Stimulated activated CD4-positive, alpha-beta T cell treated with anti-CD3 and anti-CD28 coated beads, Interleukin-1b, Interleukin-23, amount 100 ng/mL, for 48 hours (primary cell): ENCODE measurements around the gene EXOC6B.
"Not testable (repeated sequence)": the region's sequence is repeated elsewhere in the genome, so short reads cannot be mapped to it uniquely, and the experiment has no call there.

Experiments used
- DNase-seq: peaks from one replicate; pipeline ENCODE4 v3.0.0-alpha.2; 2020

The EXOC6B gene

DNA sequence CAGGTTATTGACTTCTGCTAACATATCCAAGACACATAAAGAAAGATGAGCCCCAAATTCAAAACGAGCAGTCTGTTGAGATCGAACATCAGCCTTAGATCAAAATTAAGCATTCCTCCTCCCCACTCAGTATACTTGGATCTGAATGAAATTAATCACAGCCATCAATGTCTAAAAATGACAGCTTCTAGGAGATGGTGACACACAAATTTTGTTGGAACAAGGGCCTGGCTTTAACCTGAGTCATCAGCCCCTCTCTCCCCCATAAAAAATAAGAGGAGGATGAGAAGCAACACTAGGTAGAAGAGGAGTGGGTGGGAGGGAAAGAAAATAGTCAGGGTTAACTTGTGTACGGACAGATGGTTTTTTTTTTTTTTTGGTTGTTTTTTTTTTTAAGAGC is 223.1 kb downstream of the EXOC6B start:
- DNase-seq = no peak

DNA sequence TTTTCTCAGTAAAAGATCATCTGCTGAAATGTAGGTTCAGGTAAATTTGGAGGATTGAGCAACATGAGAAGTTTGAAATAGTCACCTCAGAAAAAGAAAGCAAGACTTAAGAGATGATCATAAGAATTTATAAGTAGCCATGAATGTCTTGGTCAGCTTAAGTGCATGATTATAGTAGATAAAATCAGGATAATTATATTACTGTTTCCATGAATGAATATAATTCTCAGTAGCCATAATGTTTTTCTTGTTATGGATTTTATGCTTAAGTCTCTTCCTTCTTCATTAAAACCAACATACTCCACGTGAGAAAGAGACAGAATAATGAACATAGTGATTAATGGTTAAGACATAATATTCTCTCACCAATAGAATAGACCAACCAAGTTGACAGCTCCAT is 223.7 kb downstream of the EXOC6B start:
- no peak for DNase-seq

DNA sequence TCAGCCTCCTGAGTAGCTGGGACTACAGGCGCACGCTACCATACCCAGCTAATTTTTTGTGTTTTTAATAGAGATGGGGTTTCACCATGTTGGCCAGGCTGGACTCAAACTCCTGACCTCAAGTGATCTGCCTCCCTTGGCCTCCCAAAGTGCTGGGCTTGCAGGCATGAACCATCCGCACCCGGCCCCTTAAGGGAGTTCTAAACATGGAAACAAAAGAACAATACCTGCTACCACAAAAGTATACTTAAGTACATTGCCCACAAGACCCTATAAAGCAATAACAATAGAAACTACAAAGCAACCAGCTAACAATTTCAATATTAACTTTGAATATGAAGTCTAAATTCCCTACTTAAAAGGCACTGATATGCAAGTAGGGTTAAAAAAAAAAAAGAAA is 242.0 kb downstream of the EXOC6B start:
- DNase-seq = not testable (repeated sequence)

DNA sequence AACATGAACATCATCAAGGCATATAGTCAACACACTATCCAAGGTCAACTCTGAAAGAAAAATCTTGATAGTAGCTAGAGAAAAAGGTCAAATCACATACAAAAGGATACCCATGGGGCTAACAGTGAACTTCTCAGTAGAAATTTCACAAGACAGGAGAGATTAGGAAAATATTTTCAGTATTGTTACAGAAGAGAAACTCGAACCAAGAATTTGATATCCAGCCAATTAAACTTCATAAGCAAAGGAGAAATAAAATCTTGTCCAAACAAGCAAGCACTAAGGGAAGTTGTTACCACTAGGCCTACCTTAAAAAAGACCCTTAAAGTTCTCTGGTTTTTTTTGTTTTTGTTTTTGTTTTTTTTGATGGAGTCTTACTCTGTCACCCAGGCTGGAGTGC is 242.5 kb downstream of the EXOC6B start:
- no peak for DNase-seq

DNA sequence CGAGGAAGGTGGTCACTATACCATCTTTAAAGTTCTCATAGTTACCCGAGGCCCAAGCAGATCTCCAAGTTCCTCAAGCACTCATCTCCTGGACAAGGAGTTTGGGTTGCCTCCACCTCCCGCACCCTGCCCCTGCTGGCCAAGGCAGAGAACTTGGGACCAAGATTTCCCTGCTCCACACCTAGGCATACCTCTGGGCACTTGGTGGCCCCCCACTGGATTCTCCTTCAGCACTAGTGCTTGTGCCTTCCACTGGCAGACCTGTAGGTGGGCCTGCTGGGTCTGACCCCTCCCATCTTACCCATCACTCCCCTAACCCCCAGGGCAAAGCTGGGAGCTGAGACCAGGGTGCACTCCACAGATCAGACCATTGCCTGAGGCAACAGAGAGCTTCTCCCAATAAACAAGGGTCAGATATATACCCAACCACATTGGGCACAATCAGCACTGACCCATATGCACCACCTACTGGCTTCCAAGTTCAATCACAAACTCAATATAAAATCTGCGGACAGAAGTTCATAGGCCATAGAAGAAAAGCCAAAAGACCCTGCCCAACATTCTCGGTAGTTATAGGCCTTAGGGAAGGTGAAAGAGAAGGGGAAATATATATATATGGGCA is 244.2 kb downstream of the EXOC6B start:
- no peak for DNase-seq

DNA sequence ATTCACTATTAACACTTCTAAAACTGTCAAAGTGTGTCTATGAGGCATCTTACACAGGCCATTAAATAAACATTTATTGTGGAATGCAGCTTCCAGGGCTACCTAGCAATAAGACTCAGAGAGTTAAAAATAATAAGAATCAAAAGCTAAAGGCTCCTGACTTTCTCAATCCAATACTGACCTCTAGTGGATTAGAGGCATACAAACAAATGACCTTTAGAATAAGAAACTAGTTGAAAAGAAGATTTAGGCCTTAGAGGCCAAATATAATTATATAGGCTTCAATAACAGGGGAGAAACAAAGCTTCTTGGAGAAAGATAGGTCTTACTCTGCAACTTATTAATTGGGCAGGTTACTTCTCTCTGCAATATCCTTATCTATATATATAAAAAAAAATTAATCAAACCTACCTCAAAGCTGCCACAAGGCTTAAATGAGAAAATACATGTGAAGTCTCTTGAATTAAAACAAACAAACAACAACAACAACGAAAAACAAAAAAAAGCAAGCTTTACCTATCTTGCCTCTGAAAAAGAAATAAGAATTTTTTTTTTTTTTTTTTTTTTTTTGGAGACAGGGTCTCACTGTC is 246.1 kb downstream of the EXOC6B start:
- DNase-seq = no peak

DNA sequence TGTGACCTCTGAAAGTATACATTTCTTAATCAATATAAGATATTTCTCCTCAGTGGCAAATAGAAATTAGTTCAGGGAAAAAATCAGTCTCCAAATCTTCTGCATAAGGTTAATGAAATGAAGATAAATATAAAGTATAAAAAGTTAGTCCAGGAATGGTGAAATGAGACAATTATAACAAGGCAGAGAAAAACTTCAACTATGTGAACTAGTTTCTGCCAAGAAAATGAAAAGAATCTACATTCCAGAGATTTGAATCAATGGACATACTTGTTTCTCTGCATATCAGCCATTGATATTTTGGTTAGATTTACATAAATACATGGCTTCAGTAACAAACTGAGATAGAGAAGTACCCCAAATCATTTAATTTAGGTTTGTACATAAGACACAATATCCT is 249.0 kb downstream of the EXOC6B start:
- no peak for DNase-seq

DNA sequence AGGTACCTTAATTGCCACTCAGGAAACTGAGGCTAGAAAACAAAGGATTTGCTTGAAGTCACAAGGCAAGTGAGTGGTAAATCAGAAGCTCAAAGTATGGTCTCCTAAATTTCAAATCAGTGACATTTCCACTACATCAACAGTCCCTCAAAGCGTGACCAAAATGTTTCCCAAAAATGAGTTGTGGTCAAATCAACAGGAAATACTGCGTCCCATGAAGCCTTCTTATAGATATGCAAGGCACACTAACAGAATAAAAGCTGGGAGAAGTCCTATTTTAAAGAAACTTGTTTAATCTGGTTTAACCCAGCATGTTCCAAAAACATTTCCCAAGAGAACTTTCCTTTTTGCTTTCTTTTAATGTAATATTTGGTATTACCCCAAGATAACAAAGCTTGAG is 249.4 kb downstream of the EXOC6B start:
- no peak for DNase-seq

DNA sequence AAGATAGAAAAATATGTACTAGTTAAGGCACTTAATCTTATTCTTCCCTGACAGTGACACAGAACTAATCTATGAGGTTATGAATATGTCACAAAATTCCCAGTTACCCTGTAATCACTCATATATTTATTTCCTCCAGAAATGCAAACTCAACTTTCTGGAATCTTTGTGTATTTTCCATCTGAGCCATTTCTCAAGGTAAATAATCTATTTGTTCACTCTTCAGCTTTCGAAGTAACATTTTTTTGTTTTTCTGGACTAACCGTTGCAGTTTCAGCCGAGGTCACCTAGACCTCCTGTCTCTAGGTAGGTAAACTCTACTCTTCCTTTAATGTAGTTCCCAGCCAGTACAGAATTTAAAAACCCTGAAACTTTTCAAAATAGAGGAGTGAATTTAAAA is 250.9 kb downstream of the EXOC6B start:
- no peak for DNase-seq

DNA sequence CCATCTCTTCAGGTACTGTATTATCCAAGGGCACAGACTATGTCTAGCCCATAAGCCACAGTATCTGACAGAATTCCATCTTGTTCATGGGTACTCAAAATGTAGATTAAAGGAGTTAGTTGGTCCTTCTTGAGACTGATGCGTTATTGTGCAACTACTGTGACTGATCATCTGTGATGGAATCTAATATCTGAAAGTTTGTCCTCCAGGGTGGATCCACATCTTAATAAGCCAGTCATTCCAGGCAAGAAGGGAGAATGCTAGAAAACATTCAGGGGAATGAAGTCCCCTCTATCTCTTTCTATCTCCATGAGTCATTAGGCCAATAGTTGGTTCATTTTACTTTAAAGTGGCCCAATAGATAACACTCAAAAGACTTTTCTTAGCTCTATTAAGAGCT is 252.6 kb downstream of the EXOC6B start:
- DNase-seq = no peak

DNA sequence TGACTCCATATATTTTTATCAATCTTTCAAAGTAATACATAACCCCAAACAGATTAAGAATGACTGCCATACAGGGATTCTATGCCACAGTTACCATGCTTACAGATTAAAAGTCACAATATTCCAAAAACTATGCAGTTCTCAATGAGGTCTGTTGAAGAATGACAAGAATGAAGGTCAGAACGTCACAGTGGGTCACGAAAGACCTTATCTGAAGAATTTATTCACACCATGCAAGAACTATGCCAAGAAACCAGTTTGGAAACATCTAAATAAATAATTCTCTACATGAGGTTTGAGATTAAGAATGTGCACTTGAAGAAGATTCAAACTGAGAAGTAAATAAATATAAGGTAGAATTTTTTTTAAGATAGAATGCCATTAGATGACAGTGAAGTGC is 253.3 kb downstream of the EXOC6B start:
- no peak for DNase-seq

DNA sequence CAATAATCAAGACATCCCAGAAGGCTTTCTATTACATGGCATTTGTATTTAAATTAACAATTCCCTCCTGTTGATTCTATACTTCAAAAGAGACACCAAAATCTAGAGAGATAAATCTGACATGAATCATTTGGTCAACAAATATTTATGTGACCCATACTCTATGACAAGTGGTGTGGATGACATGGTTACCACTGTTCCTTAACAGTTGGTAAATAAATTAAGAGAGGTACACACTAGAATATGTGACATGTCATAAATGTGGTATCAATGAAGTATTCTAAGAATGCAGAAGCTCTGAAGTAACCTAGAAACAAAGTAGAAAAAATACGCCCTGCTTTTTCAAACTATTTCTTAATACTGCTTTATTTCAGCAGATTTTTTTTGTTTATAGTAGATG is 255.4 kb downstream of the EXOC6B start:
- no peak for DNase-seq

DNA sequence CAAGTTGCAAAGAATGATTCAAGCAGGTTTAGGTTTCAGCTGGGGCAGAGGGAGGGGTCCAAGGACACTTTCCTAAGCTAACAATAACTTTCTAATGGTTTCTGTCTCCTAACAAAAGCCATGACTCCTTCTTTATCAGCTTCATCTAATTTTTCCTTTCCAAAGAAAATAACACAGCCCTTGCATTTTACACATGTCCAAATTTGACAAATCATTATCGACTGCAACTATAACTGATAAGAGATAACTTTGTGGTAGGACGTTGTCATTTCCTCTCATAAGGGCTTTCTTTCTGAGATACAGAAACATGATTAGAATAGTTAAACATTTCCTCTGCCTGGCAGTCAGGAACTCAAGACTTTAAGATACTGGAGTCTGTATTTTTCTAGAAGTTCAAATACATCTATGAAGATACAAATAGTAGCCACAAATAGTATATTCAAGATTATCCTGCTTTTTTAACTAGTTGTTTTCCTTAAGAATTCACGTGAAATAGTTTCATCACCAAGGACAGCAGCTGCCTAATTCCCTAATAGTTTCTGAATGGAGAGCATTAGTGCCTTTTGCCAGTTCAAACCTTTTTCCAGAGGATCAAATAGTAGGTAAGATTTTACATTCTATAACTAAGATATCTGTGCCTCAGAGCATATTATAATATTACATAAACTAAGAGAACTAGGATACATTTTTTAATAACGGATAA is 263.2 kb downstream of the EXOC6B start:
- no peak for DNase-seq

DNA sequence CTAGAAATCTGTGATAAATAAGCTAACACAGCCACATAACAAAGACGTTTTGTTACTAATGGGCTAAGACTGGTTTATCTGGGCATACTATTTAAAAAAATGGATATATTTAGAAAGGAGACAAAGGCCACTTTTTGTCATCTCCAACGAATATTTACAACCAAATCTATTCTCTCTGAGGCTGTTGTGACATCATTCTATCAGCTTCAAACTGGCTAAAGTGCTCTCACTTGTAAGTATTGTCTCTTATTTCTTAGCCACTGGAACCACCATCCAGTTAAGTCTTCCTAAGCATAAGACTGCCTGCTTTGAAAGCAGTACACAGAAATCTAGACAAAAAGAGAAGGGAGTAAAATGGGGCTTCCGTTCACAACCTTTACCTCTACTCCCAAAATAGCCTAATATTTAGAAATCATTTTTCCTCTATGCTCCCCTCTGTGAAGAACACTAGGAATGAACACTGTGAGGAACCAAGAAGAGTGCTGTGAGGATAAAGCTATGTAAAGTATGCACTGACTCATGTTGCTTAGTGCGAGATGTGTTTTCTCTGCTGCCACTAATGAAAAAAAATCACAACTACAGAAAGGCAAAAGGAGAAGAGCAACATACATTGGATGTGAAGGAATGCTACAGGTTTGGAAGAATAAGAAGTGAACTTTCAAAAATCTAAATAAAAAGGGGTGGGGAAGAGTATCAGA is 264.1 kb downstream of the EXOC6B start:
- no peak for DNase-seq

DNA sequence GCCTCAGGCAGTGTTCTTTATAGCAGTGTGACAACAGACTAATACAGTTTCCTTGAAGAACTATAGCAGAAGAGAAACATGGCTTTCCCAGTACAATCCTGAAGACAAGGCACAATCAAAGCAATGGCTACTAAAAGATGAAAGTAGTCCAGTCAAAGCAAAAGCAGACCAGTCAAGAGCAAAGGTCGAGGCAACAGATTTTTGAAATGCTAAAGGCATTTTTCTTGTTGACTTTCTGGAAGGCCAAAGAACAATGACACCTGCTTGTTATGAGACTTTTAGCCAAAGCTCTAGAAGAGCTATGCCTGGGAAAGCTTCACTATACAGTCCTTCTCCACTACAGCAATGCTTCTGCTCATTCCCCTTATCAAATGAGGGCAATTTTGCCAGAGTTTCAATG is 269.9 kb downstream of the EXOC6B start:
- no peak for DNase-seq

DNA sequence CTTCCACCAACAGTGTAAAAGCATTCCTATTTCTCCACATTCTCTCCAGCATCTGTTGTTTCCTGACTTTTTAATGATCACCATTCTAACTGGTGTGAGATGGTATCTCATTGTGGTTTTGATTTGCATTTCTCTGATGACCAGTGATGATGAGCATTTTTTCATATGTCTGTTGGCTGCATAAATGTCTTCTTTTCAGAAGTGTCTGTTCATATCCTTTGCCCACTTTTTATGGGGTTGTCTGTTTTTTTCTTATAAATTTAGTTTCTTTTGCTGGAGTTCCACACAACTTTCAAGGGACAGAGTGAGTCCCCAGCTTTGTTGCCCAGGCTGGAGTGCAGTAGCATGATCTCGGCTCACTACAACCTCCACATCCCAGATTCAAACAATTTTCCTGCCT is 270.5 kb downstream of the EXOC6B start:
- DNase-seq = not testable (repeated sequence)

DNA sequence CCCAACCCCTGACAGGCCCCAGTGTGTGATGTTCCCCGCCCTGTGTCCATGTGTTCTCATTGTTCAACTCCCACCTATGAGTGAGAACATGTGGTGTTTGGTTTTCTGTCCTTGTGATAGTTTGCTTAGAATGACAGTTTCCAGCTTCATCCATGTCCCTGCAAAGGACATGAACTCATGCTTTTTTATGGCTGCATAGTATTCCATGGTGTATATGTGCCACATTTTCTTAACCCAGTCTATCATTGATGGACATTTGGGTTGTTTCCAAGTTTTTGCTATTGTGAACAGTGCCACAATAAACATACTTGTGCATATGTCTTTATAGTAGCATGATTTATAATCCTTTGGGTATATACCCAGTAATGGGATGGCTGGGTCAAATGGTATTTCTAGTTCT is 270.9 kb downstream of the EXOC6B start:
- DNase-seq = not testable (repeated sequence)

DNA sequence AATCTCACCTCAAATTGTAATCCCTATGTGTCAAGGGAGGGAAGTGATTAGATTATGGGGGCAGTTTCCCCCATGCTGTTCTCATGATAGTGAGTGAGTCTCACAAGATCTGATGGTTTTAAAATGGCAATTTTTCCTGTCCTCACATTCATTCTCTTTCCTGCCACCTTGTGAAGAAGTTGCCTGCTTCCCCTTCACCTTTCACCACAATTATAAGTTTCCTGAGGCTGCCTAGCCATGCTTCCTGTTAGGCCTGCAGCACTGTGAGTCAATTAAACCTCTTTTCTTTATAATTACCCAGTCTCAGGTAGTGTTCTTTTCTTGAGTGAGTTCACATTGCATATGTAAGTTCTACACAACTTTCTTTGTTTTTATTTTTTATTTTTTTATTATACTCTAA is 271.5 kb downstream of the EXOC6B start:
- no peak for DNase-seq

DNA sequence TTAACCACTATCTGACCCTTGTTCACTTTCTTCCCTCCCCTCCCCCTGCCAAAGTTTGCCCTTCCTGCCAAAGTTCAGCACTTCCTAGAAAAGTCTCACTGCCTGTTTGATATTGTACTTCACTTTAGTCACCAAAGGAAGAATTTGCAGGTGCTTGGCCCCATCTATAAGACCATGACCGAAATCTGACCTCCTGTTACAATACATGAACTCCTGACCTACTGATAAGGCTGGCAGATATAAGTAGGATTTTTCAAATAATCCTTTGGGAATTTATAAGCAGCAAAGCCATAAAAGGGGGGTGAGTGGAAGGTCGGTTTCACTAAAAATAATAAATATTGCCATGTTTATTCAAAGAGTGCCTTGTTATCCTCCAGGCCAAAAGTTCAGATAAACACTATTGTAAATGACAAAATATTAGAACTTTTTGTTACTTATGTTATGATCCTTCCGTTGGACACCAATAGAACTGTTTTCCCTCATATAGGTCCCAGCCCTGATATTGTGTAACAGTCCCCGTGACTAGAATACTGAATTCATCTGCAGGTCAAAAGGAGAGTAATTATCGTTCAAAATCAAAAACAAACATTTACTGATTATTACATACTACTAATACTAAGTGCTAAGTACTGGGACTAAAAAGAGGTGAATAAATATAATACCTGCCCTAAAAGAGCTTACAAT is 277.6 kb downstream of the EXOC6B start:
- no peak for DNase-seq

DNA sequence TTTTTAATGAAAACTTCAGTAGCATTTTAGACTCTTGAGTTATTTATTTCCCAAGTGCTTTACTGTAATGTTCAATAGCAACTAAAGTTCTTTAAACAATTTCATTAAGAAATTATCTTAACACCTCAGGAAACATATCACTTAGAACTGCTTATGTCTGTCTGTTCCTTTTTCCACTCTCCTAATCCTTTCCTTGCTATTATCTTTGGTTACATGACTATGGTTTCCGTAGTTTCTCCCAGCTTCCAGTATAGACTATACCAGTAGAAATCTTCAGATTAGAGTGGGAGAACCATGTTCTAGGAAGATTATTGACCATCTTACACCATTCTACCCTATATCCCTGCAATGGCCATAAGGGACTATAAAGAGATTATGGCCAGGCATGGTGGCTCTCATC is 280.0 kb downstream of the EXOC6B start:
- DNase-seq = no peak

DNA sequence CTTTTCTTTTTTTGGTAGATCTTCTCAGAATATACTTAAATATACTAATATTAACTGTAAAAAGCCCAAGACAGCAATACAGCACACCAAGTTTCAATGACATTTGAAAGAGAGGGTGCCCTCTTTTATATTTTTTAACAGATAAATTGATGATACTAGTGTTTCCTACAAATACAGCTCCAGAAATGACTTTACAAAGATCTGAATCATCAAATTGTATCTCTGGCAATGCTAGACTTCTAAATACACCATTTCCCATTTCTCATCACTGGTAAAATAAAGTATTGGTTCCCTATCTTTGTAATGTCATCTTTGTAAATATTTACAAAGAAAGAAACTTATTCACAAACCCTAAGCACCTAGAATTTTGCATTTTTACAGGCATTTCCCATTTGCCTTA is 281.3 kb downstream of the EXOC6B start:
- no peak for DNase-seq

DNA sequence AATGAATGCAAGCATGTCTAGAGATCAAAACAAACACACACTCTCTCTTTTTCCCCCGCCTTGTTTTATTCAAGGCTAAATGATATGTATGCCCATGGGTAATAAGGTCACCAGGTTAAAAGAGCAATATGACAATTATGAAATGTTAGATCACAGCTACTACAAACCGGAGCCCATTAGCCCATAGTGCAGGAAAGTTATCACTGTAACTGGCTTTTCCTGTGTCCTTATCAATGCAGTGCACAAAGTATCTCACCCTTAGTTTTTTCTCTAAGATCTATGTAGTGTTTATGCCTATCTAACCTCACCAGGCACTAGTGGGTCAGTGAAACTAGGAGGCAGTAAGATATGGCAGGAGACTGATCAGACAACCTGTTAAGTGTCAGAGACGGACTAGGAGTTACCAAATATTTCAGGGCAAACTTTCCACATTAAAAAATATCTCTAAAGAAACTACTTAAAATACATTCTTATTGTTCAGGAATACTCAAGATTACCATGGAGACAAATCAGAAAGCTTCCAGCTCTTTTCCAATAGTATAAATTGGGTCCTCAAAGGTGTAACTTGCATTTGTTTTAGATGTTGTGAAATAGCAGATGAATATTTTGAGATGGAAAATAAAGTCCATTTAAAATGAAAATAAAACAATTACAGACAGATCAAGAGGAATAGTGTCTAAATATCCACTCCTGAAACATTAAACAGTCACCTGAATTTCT is 282.2 kb downstream of the EXOC6B start:
- no peak for DNase-seq

DNA sequence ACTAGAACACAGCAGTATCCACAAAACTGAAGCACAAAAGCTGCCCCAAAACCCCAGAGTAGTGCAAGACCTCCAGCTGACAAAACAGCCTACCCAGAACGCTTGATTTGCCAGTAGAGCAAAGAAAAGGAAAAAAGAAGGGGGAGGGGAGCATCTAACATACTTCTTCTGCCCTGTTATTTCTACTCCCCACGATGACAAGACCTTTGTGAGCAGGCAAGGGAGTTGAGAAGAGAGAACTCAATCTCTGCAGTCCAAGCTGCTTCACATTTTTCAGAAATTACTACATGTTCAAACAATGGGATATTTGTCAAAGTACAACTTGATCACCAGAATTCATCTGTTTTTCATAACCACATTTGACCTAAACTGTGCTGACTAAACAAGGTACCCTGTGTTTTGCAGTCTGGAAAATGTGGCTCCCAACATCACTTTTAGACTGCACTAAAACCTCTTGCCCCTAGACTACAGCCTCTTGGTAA is 286.7 kb downstream of the EXOC6B start:
- DNase-seq = no peak
